WTC11 (cell line): ENCODE data around the gene ADAMTS2.

Source experiments
- NFYB ChIP-seq: sonication (generic); formaldehyde crosslinking; conservative IDR thresholded peaks from 2 replicates; pipeline ENCODE4 v1.8.0; 2022; ENCODE audit warnings: low read depth, missing genetic modification reagents
- TF ChIP-seq, protein P1 (sequence below): fragments of 200-600 bp; IDR thresholded peaks from 2 replicates; pipeline ENCODE4 v1.8.0; 2022; ENCODE audit warnings: antibody characterized with exemption
- TF ChIP-seq, protein P2 (sequence below): sonication (generic); formaldehyde crosslinking; IDR thresholded peaks from 2 replicates; pipeline ENCODE4 v1.8.1; 2023; ENCODE audit warnings: mild to moderate bottlenecking, missing genetic modification reagents
- TF ChIP-seq, protein P3 (sequence below): sonication (generic); formaldehyde crosslinking; IDR thresholded peaks from 2 replicates; pipeline ENCODE4 v1.8.1; 2022; ENCODE audit warnings: low read depth, mild to moderate bottlenecking, moderate library complexity, missing genetic modification reagents, borderline replicate concordance
- TF ChIP-seq, protein P4 (sequence below): sonication (generic); formaldehyde crosslinking; IDR thresholded peaks from 2 replicates; pipeline ENCODE4 v1.8.0; 2022; ENCODE audit warnings: mild to moderate bottlenecking, missing genetic modification reagents

DNA sequence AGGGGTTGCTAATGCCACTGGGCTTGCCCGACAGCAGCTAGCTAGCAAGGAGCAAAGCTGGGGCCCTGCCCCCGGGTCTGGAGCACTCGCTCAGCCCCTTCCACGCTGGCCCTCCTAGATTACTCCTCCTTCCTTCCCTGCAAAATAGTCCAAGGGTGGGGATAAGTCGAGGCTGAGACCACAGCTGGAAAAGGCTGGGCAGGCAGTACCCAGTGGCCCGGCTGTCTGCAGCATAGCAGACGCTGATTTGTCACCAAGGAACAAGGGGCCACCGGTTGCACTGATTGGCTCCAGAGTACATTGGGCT, 73.9 kb downstream of the ADAMTS2 start:
- TF ChIP-seq, protein P1, sequence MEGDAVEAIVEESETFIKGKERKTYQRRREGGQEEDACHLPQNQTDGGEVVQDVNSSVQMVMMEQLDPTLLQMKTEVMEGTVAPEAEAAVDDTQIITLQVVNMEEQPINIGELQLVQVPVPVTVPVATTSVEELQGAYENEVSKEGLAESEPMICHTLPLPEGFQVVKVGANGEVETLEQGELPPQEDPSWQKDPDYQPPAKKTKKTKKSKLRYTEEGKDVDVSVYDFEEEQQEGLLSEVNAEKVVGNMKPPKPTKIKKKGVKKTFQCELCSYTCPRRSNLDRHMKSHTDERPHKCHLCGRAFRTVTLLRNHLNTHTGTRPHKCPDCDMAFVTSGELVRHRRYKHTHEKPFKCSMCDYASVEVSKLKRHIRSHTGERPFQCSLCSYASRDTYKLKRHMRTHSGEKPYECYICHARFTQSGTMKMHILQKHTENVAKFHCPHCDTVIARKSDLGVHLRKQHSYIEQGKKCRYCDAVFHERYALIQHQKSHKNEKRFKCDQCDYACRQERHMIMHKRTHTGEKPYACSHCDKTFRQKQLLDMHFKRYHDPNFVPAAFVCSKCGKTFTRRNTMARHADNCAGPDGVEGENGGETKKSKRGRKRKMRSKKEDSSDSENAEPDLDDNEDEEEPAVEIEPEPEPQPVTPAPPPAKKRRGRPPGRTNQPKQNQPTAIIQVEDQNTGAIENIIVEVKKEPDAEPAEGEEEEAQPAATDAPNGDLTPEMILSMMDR: no peak
- TF ChIP-seq, protein P2, sequence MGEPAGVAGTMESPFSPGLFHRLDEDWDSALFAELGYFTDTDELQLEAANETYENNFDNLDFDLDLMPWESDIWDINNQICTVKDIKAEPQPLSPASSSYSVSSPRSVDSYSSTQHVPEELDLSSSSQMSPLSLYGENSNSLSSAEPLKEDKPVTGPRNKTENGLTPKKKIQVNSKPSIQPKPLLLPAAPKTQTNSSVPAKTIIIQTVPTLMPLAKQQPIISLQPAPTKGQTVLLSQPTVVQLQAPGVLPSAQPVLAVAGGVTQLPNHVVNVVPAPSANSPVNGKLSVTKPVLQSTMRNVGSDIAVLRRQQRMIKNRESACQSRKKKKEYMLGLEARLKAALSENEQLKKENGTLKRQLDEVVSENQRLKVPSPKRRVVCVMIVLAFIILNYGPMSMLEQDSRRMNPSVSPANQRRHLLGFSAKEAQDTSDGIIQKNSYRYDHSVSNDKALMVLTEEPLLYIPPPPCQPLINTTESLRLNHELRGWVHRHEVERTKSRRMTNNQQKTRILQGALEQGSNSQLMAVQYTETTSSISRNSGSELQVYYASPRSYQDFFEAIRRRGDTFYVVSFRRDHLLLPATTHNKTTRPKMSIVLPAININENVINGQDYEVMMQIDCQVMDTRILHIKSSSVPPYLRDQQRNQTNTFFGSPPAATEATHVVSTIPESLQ (CRISPR knock-in tag): no peak
- TF ChIP-seq, protein P3, sequence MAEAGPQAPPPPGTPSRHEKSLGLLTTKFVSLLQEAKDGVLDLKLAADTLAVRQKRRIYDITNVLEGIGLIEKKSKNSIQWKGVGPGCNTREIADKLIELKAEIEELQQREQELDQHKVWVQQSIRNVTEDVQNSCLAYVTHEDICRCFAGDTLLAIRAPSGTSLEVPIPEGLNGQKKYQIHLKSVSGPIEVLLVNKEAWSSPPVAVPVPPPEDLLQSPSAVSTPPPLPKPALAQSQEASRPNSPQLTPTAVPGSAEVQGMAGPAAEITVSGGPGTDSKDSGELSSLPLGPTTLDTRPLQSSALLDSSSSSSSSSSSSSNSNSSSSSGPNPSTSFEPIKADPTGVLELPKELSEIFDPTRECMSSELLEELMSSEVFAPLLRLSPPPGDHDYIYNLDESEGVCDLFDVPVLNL (CRISPR knock-in tag): no peak
- TF ChIP-seq, protein P4, sequence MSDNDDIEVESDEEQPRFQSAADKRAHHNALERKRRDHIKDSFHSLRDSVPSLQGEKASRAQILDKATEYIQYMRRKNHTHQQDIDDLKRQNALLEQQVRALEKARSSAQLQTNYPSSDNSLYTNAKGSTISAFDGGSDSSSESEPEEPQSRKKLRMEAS (CRISPR knock-in tag): no peak
- TF ChIP-seq NFYB (CRISPR knock-in tag): no peak
